Measurements from ENCODE around the gene STAT5B.

The STAT5B gene

DNA sequence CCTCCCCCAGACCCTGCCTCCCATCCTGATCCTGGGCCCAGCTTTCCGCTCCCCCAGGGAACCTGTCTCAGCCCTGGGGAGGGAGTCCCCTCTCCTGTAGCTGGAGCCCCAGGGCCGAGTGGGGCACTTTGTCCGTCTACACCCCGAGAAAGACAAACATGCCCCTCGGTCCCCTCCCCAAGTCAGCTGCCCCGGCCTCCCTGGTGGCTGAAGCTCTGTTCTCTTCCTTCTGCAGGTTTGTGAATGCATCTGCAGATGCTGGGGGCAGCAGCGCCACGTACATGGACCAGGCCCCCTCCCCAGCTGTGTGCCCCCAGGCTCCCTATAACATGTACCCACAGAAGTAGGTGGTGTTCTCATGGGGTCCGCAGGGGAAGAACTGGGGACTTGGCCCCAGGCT lies 33.0 kb upstream of the STAT5B start:
- no peak for TF ChIP-seq TCF12 (IDR thresholded peaks at IDR 0.05; ENCODE audit: low read depth)
- no peak for TF ChIP-seq FOXM1 (IDR thresholded peaks at IDR 0.05; ENCODE audit: borderline replicate concordance, low read depth)
- TF ChIP-seq CREB1 (IDR thresholded peaks at IDR 0.05; ENCODE audit: low read depth), result no peak
- TF ChIP-seq, protein P1, sequence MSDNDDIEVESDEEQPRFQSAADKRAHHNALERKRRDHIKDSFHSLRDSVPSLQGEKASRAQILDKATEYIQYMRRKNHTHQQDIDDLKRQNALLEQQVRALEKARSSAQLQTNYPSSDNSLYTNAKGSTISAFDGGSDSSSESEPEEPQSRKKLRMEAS (IDR thresholded peaks at IDR 0.05), result no peak
- no peak for TF ChIP-seq TAF1 (IDR thresholded peaks at IDR 0.05; ENCODE audit: low read depth)
- no peak for TF ChIP-seq YY1 (IDR thresholded peaks at IDR 0.05; ENCODE audit: low read depth)
- no peak for TF ChIP-seq RAD21 (IDR thresholded peaks at IDR 0.05; ENCODE audit: low read depth)
- TF ChIP-seq CEBPB (IDR thresholded peaks at IDR 0.05), result no peak
- no peak for TF ChIP-seq EGR1 (IDR thresholded peaks at IDR 0.05)
- TF ChIP-seq, protein P2, sequence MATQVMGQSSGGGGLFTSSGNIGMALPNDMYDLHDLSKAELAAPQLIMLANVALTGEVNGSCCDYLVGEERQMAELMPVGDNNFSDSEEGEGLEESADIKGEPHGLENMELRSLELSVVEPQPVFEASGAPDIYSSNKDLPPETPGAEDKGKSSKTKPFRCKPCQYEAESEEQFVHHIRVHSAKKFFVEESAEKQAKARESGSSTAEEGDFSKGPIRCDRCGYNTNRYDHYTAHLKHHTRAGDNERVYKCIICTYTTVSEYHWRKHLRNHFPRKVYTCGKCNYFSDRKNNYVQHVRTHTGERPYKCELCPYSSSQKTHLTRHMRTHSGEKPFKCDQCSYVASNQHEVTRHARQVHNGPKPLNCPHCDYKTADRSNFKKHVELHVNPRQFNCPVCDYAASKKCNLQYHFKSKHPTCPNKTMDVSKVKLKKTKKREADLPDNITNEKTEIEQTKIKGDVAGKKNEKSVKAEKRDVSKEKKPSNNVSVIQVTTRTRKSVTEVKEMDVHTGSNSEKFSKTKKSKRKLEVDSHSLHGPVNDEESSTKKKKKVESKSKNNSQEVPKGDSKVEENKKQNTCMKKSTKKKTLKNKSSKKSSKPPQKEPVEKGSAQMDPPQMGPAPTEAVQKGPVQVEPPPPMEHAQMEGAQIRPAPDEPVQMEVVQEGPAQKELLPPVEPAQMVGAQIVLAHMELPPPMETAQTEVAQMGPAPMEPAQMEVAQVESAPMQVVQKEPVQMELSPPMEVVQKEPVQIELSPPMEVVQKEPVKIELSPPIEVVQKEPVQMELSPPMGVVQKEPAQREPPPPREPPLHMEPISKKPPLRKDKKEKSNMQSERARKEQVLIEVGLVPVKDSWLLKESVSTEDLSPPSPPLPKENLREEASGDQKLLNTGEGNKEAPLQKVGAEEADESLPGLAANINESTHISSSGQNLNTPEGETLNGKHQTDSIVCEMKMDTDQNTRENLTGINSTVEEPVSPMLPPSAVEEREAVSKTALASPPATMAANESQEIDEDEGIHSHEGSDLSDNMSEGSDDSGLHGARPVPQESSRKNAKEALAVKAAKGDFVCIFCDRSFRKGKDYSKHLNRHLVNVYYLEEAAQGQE (IDR thresholded peaks at IDR 0.05; ENCODE audit: low read depth), result no peak
- no peak for TF ChIP-seq TEAD4 (IDR thresholded peaks at IDR 0.05)
- TF ChIP-seq EP300 (IDR thresholded peaks at IDR 0.05; ENCODE audit: borderline replicate concordance), result no peak
- no peak for TF ChIP-seq NFIC (IDR thresholded peaks at IDR 0.05)
- TF ChIP-seq, protein P3, sequence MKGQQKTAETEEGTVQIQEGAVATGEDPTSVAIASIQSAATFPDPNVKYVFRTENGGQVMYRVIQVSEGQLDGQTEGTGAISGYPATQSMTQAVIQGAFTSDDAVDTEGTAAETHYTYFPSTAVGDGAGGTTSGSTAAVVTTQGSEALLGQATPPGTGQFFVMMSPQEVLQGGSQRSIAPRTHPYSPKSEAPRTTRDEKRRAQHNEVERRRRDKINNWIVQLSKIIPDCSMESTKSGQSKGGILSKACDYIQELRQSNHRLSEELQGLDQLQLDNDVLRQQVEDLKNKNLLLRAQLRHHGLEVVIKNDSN (IDR thresholded peaks at IDR 0.05), result no peak
- TF ChIP-seq ZBTB7A (IDR thresholded peaks at IDR 0.05; ENCODE audit: low read depth), result no peak

DNA sequence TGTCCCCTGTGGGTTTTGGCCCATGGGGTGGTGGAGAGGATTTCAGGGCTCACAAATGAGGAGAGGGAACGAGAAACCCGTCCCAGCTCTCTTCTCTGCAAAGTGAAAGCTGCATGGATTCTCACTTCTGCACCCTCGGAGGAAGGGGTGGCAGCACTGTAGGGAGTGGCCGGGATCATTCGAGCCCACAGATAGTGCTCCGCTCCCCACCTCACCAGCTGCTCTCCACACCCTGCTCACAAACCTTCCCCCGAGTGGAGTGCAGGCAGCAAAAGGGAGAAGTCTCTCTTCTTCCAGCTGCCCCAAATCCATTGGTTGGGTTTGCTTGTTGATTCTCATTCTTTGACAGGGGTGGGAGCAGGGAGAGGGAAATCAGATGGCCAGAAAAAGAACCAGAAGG lies 32.3 kb upstream of the STAT5B start:
- TF ChIP-seq, protein P2 (IDR thresholded peaks at IDR 0.05; ENCODE audit: low read depth), result no peak
- no peak for TF ChIP-seq EP300 (IDR thresholded peaks at IDR 0.05; ENCODE audit: borderline replicate concordance)
- TF ChIP-seq RAD21 (IDR thresholded peaks at IDR 0.05; ENCODE audit: low read depth), result no peak

DNA sequence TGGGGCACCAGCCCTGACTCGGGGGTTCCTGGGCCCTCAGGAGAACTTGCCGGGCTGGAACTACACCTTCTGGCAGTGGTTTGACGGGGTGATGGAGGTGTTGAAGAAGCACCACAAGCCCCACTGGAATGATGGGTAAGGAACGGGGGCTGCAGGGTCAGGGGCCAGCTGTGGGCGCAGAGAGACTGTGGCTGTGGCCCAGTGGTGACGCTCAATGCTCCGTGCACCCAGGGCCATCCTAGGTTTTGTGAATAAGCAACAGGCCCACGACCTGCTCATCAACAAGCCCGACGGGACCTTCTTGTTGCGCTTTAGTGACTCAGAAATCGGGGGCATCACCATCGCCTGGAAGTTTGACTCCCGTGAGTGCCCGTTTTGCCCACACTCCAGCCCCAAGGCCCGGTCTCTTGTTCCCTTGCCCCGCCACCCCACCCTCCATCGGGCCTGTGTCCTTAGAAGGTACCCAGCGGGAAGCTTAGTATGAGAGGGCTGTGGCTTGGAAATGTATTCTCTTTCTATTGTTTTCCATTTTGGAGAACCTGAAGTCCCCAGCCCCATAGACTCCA lies 31.3 kb upstream of the STAT5B start:
- TF ChIP-seq TAF1 (IDR thresholded peaks at IDR 0.05; ENCODE audit: low read depth) (no peak), TEAD4 (IDR thresholded peaks at IDR 0.05) (no peak), CREB1 (IDR thresholded peaks at IDR 0.05; ENCODE audit: low read depth) (no peak), EGR1 (IDR thresholded peaks at IDR 0.05) (no peak), NFIC (IDR thresholded peaks at IDR 0.05) (no peak), CEBPB (IDR thresholded peaks at IDR 0.05) (no peak), EP300 (IDR thresholded peaks at IDR 0.05; ENCODE audit: borderline replicate concordance) (no peak), RAD21 (IDR thresholded peaks at IDR 0.05; ENCODE audit: low read depth) (no peak), YY1 (IDR thresholded peaks at IDR 0.05; ENCODE audit: low read depth) (no peak)
- TF ChIP-seq, protein P2 (IDR thresholded peaks at IDR 0.05; ENCODE audit: low read depth), result no peak
- TF ChIP-seq, protein P1 (IDR thresholded peaks at IDR 0.05), result no peak
- TF ChIP-seq, protein P3 (IDR thresholded peaks at IDR 0.05), result no peak

DNA sequence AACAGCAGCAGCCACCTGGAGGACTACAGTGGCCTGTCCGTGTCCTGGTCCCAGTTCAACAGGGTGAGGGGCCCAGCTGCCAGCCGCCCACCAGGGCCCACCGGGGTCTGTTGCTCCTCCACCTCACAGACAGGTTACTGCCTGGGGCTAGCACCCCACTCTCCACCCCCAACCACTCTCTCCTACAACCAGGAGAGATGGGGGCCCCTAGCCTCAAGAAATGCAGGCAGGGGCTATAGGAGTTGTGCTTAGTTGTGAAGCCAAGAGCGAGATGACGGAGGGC lies 30.1 kb upstream of the STAT5B start:
- no peak for TF ChIP-seq YY1 (IDR thresholded peaks at IDR 0.05; ENCODE audit: low read depth)
- no peak for TF ChIP-seq ZBTB7A (IDR thresholded peaks at IDR 0.05; ENCODE audit: low read depth)
- TF ChIP-seq TCF12 (IDR thresholded peaks at IDR 0.05; ENCODE audit: low read depth), result no peak
- TF ChIP-seq EP300 (IDR thresholded peaks at IDR 0.05; ENCODE audit: borderline replicate concordance), result no peak
- no peak for TF ChIP-seq TAF1 (IDR thresholded peaks at IDR 0.05; ENCODE audit: low read depth)
- no peak for TF ChIP-seq RAD21 (IDR thresholded peaks at IDR 0.05; ENCODE audit: low read depth)
- TF ChIP-seq, protein P3 (IDR thresholded peaks at IDR 0.05), result no peak
- TF ChIP-seq EGR1 (IDR thresholded peaks at IDR 0.05), result no peak
- TF ChIP-seq FOXM1 (IDR thresholded peaks at IDR 0.05; ENCODE audit: borderline replicate concordance, low read depth), result no peak
- TF ChIP-seq TEAD4 (IDR thresholded peaks at IDR 0.05), result no peak
- TF ChIP-seq NFIC (IDR thresholded peaks at IDR 0.05), result no peak
- no peak for TF ChIP-seq CEBPB (IDR thresholded peaks at IDR 0.05)
- TF ChIP-seq, protein P1 (IDR thresholded peaks at IDR 0.05), result no peak
- TF ChIP-seq, protein P2 (IDR thresholded peaks at IDR 0.05; ENCODE audit: low read depth), result no peak
- no peak for TF ChIP-seq CREB1 (IDR thresholded peaks at IDR 0.05; ENCODE audit: low read depth)

All from Ishikawa (cell line).